Measurements from ENCODE around the gene COG5. TPM values are rescaled to one million over a fixed set of nuclear protein-coding genes. Genes with fewer than 3 reads are reported as not detected.

The COG5 gene
- total and polyA plus RNA-seq, 10 of the 15 experiments (the other 5 are each of a cell fraction or from before 2014, with no cell fraction given): 5.5 to 27.9 (median 15.6) TPM

- FAIRE-seq: no peak
- Histone ChIP-seq H3K79me2 (ENCODE audit: control insufficient read depth, insufficient read depth, low read length) (peaks cover 6% of the 10 kb centered on the region), H3K4me2 (ENCODE audit: control insufficient read depth, insufficient read depth) (peak overlapping the region; percentile 92), H3K36me3 (ENCODE audit: control insufficient read depth in 2 of 2, insufficient read depth in 2 of 2, low read length in 1 of 2) (peaks cover 0 to 2% of the 10 kb centered on the region in 2 experiments; a peak in 1 of 4 replicates), H3K27ac (ENCODE audit: control insufficient read depth, insufficient read depth) (no peak overlapping the region), H2AFZ (ENCODE audit: control insufficient read depth, low read depth, low read length) (no peak overlapping the region), H3K9me3 (replicated peaks; ENCODE audit: control insufficient read depth, insufficient read depth, low read length) (no peaks in the 10 kb centered on the region), H3K4me3 (0 out of 2 replicates have a peak overlapping the region, but pooled peaks have one; percentile 17), H3K9ac (ENCODE audit: control insufficient read depth, insufficient read depth, low read length) (no peak overlapping the region; the same call in 1 of the 2 replicates), H3K27me3 (replicated peaks in 1 of 2; ENCODE audit: control insufficient read depth in 2 of 2, insufficient read depth in 2 of 2, low read length in 1 of 2) (no peaks in the 10 kb centered on the region), H4K20me1 (ENCODE audit: control insufficient read depth, insufficient read depth) (no peaks in the 10 kb centered on the region), H3K4me1 (ENCODE audit: control insufficient read depth, insufficient read depth, low read length) (no peaks in the 10 kb centered on the region; the same call in 1 of the 2 replicates)
- WGBS (ENCODE audit: insufficient coverage, insufficient replicate concordance, low lambda C conversion rate, missing lambda C conversion rate): 96% methylated on average over 5 of the region's 5 CpGs
- ChIA-PET POLR2A (interaction anchor here (0.6 to 1.0 kb wide), 2 partner anchors 8 to 540 kb away, joined by 3 to 6 read pairs; no protein-coding TSS in a partner anchor), RAD21 (ENCODE audit: unreplicated experiment) (no interaction called here), CTCF (interaction anchor here (0.8 to 2.1 kb wide), 5 partner anchors 15 to 161 kb away, joined by 3 to 6 read pairs (median 3); no protein-coding TSS in a partner anchor), SMC1A (ENCODE audit: uncharacterized antibody, unreplicated experiment) (interaction anchor here (1.3 kb wide), 1 partner anchor 42 kb away, joined by 3 read pairs; no protein-coding TSS in a partner anchor)
- intact Hi-C loops (cut with micrococcal nuclease; ENCODE audit: unreplicated experiment) (loop anchor here (10.0 kb wide), 1 partner anchor 143 kb away; no protein-coding TSS in a partner anchor), in situ Hi-C loops (cut with MboI) (no loop called here)
- ATAC-seq: no peak
- no peak for DNase-seq (ENCODE audit: low read depth, low spot score)
- TF ChIP-seq IRF5 (IDR thresholded peaks at IDR 0.05; ENCODE audit: borderline replicate concordance) (no peak), IKZF2 (IDR thresholded peaks at IDR 0.05) (no peak), FOXK2 (IDR thresholded peaks at IDR 0.05) (no peak), GATAD2B (conservative IDR thresholded peaks at IDR 0.05; ENCODE audit: low read depth) (no peak), E2F4 (IDR thresholded peaks at IDR 0.05; ENCODE audit: low read depth, low read length) (no peak), MTA2 (IDR thresholded peaks at IDR 0.05; ENCODE audit: low read depth) (no peak), SIX5 (IDR thresholded peaks at IDR 0.05; ENCODE audit: low read depth, low read length, severe bottlenecking) (no peak), TARDBP (IDR thresholded peaks at IDR 0.05; ENCODE audit: borderline replicate concordance) (no peak), BRCA1 (IDR thresholded peaks at IDR 0.05; ENCODE audit: low read depth, low read length) (no peak), TCF7 (IDR thresholded peaks at IDR 0.05; ENCODE audit: borderline replicate concordance) (no peak)
- no TSS peak for BruUV-seq (replicated peaks)
These were observed 17.8 kb upstream of the COG5 start for GRCh38 chr7:107581387-107582013.
